Measurements from ENCODE around the gene GPR4. TPM values are rescaled to one million over a fixed set of nuclear protein-coding genes. Genes with fewer than 3 reads are reported as not detected.

The GPR4 gene
- total and polyA plus RNA-seq, 2 of the 8 experiments (the other 6 are each of a cell fraction or from before 2014, with no cell fraction given): 0.19 to 0.39 TPM

DNA sequence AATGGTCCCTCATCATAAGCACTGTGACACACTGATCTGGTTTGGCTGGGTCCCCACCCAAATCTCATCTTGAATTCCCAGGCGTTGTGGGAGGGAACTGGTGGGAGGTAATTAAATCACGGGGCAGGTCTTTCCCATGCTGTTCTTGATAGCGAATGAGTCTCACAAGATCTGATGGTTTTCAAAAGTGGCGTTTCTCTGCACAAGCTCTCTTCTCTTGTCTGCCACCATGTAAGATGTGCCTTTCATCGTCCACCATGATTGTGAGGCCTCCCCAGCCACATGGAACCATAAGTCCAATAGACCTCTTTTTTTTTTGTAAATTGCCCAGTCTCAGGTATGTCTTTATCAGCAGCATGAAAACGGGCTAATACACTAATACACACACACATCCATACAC lies 6.9 kb upstream of the GPR4 start (continued):
- TF ChIP-seq SIN3A (conservative IDR thresholded peaks at IDR 0.05 in 1 of 2, IDR thresholded peaks at IDR 0.05 in 1 of 2; ENCODE audit: low read depth in 1 of 2, low read length in 2 of 2): no peak
- no peak for TF ChIP-seq KDM5A (IDR thresholded peaks at IDR 0.05; ENCODE audit: low read length)
- TF ChIP-seq POU5F1 (IDR thresholded peaks at IDR 0.05; ENCODE audit: low read depth, low read length): no peak
- TF ChIP-seq RNF2 (IDR thresholded peaks at IDR 0.05; ENCODE audit: borderline replicate concordance, low read depth, low read length, missing control alignments, poor library complexity, severe bottlenecking): no peak
- TF ChIP-seq NRF1 (IDR thresholded peaks at IDR 0.05; ENCODE audit: low read depth, low read length): no peak
- TF ChIP-seq EP300 (IDR thresholded peaks at IDR 0.05; ENCODE audit: borderline replicate concordance in 1 of 2, low read depth in 2 of 2, low read length in 2 of 2): no peak
